HCT116 (cell line): ENCODE results near the gene SLC44A1.

Experiments used
- CBX3 ChIP-seq: IDR thresholded peaks from 2 replicates; pipeline ENCODE4 v1.6.1; 2012; ENCODE audit warnings: low read depth
- EGR1 ChIP-seq: IDR thresholded peaks from 2 replicates; pipeline ENCODE4 v1.6.1; 2012; ENCODE audit warnings: low read depth
- EZH2 ChIP-seq: fragments of 200-600 bp; sonication (generic); IDR thresholded peaks from 2 replicates; pipeline ENCODE4 v1.6.1; 2017; ENCODE audit warnings: antibody characterized with exemption, mixed run types
- EZH2phosphoT487 ChIP-seq: fragments of 200-600 bp; IDR thresholded peaks from 2 replicates; pipeline ENCODE4 v1.6.1; 2018; ENCODE audit warnings: antibody characterized with exemption, borderline replicate concordance
- FOSL1 ChIP-seq: IDR thresholded peaks from 2 replicates; pipeline ENCODE4 v1.6.1; 2012; ENCODE audit warnings: low read depth
- JUND ChIP-seq: IDR thresholded peaks from 2 replicates; pipeline ENCODE4 v1.6.1; 2012
- POLR2A ChIP-seq: IDR thresholded peaks from 2 replicates; pipeline ENCODE4 v1.7.0; 2011; ENCODE audit warnings: borderline replicate concordance; ENCODE audit not compliant: insufficient read depth, insufficient read length; ENCODE audit errors: extremely low read depth
- RAD21 ChIP-seq: IDR thresholded peaks from 2 replicates; pipeline ENCODE4 v1.6.1; 2012; ENCODE audit warnings: low read depth, mild to moderate bottlenecking
- SP1 ChIP-seq: IDR thresholded peaks from 2 replicates; pipeline ENCODE4 v1.6.1; 2012; ENCODE audit warnings: low read depth
- TCF7L2 ChIP-seq: IDR thresholded peaks from 2 replicates; pipeline ENCODE4 v1.7.0; 2011; ENCODE audit warnings: borderline replicate concordance, inconsistent platforms; ENCODE audit not compliant: insufficient read depth, insufficient read length; ENCODE audit errors: extremely low read depth
- YY1 ChIP-seq: IDR thresholded peaks from 2 replicates; pipeline ENCODE4 v1.6.1; 2011; ENCODE audit warnings: low read length, low read depth, moderate library complexity, mild to moderate bottlenecking; ENCODE audit not compliant: insufficient replicate concordance; ENCODE audit errors: extremely low read depth
- ZFX ChIP-seq: fragments of 450-650 bp; IDR thresholded peaks from 2 replicates; pipeline ENCODE4 v1.6.1; 2017
- TF ChIP-seq, protein P1 (sequence below), 3 experiments: fragments of 200-600 bp in 1 of 3; sonication (generic) in 1 of 3; IDR thresholded peaks in 2 of 3; conservative IDR thresholded peaks in 1 of 3; 2 replicates each; pipeline ENCODE4 v1.5.1; 2012 to 2017; ENCODE audit warnings: low read depth in 2 of 3, low read length in 2 of 3, antibody characterized with exemption in 1 of 3, borderline replicate concordance in 1 of 3, control low read depth in 1 of 3, mild to moderate bottlenecking in 1 of 3, mixed read lengths in 1 of 3, mixed run types in 1 of 3, moderate library complexity in 1 of 3; ENCODE audit not compliant: insufficient read depth in 1 of 3
- TF ChIP-seq, protein P2 (sequence below): IDR thresholded peaks from 2 replicates; pipeline ENCODE4 v1.6.1; 2012; ENCODE audit warnings: low read depth

GRCh38 chr9:105332471-105332870 lies 88.0 kb downstream of the SLC44A1 start:
- TF ChIP-seq EZH2: no peak
- TF ChIP-seq, protein P1, sequence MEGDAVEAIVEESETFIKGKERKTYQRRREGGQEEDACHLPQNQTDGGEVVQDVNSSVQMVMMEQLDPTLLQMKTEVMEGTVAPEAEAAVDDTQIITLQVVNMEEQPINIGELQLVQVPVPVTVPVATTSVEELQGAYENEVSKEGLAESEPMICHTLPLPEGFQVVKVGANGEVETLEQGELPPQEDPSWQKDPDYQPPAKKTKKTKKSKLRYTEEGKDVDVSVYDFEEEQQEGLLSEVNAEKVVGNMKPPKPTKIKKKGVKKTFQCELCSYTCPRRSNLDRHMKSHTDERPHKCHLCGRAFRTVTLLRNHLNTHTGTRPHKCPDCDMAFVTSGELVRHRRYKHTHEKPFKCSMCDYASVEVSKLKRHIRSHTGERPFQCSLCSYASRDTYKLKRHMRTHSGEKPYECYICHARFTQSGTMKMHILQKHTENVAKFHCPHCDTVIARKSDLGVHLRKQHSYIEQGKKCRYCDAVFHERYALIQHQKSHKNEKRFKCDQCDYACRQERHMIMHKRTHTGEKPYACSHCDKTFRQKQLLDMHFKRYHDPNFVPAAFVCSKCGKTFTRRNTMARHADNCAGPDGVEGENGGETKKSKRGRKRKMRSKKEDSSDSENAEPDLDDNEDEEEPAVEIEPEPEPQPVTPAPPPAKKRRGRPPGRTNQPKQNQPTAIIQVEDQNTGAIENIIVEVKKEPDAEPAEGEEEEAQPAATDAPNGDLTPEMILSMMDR (IDR thresholded peaks at IDR 0.05 in 2 of 3, conservative IDR thresholded peaks at IDR 0.05 in 1 of 3; ENCODE audit: borderline replicate concordance in 1 of 3, insufficient read depth in 1 of 3, low read depth in 2 of 3, low read length in 2 of 3): no peak
- no peak for TF ChIP-seq EGR1
- TF ChIP-seq POLR2A: no peak
- no peak for TF ChIP-seq FOSL1
- TF ChIP-seq RAD21: no peak
- no peak for TF ChIP-seq TCF7L2
- no peak for TF ChIP-seq ZFX
- no peak for TF ChIP-seq SP1
- TF ChIP-seq YY1: no peak
- no peak for TF ChIP-seq EZH2phosphoT487
- TF ChIP-seq JUND: no peak
- TF ChIP-seq CBX3: no peak
- TF ChIP-seq, protein P2, sequence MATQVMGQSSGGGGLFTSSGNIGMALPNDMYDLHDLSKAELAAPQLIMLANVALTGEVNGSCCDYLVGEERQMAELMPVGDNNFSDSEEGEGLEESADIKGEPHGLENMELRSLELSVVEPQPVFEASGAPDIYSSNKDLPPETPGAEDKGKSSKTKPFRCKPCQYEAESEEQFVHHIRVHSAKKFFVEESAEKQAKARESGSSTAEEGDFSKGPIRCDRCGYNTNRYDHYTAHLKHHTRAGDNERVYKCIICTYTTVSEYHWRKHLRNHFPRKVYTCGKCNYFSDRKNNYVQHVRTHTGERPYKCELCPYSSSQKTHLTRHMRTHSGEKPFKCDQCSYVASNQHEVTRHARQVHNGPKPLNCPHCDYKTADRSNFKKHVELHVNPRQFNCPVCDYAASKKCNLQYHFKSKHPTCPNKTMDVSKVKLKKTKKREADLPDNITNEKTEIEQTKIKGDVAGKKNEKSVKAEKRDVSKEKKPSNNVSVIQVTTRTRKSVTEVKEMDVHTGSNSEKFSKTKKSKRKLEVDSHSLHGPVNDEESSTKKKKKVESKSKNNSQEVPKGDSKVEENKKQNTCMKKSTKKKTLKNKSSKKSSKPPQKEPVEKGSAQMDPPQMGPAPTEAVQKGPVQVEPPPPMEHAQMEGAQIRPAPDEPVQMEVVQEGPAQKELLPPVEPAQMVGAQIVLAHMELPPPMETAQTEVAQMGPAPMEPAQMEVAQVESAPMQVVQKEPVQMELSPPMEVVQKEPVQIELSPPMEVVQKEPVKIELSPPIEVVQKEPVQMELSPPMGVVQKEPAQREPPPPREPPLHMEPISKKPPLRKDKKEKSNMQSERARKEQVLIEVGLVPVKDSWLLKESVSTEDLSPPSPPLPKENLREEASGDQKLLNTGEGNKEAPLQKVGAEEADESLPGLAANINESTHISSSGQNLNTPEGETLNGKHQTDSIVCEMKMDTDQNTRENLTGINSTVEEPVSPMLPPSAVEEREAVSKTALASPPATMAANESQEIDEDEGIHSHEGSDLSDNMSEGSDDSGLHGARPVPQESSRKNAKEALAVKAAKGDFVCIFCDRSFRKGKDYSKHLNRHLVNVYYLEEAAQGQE: no peak
